Stimulated activated CD8-positive, alpha-beta memory T cell treated with anti-CD3 and anti-CD28 coated beads, Interleukin-15, amount 100 ng/mL, for 24 hours (primary cell): ENCODE data around the gene SORCS3.

Source experiments
- DNase-seq: peaks from one replicate; pipeline ENCODE4 v3.0.0-alpha.2; 2020; ENCODE audit warnings: low read depth

Gene SORCS3

GRCh38 chr10:105189463-105189800 is 548.3 kb downstream of the SORCS3 start:
- DNase-seq = no peak

DNA sequence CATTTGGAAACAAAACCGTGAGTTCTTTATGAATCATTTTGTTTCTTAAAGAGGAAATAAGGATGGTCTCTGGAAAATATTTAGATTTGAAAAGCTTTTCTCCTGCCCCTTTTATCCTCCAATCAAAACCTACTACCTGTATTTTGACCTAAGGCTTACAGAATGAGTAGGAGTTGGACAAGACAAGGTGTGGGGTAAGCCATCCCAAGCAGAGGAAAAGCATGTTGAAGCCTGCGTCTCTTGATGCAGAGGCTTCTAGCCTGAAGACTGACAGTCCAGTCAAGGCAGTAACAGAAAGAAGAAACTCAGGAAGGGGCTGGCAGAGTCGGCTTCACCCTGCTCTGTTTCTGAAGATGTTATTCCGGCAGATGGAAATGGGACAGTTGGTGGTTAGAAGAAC is 551.1 kb downstream of the SORCS3 start:
- no peak for DNase-seq

- no peak for DNase-seq
Measured at GRCh38 chr10:105192861-105193260, 551.8 kb downstream of the SORCS3 start.

- DNase-seq = no peak
Measured at GRCh38 chr10:105195831-105196230, 554.7 kb downstream of the SORCS3 start.

DNA sequence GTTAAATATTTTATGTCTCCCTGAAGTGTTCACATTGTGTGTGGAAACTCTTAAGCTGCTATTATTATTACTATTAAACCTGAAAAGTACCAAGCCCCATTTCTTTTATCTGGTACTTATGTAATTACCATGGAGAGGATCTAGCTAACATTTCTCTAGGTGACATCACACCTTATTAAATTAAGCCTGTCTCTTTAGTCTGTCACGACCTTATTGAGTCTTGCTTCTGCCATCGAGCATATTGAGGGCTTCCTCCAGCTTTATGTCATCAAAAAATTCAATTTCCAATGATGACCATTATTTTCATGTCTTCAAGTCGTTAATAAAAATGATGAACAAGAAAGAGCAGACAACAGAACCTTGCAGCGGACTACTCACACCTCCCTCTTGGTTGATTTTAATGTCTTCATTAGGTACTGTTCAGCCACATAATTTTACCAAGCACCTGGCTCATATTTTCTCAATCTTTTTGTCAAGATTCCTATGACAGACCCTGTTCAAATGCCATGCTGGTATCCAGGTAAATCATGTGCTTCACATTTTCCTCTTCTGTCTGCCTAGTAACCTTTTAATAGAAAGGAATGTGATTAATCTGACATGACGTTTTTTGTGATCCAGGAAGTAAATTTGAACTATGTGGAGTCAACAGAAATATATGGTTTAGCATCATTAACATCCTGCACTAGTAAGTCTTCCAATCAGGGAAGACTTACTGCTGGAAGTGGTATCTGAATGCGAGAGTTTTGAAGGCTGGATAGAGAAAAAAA is 556.7 kb downstream of the SORCS3 start:
- DNase-seq = no peak

DNA sequence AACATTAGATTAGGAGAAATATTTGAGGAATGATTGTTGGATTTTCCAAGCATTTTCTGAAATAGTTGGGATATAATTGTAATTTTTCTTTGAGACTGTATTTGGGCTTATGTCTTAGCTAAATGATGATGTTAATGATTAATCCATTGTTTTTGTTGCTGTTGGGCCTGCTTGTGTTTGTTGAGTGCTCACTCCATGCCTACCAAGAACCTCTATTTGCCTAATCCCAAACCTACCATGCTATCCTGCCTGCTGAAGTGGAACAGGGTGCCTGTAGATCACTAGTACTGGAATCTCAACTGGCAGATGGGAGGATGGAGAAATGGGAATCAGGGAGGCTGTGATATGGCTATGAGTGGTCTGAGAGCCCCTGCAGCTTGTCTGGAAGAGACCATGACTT is 565.5 kb downstream of the SORCS3 start:
- no peak for DNase-seq

GRCh38 chr10:105207476-105207995 is 566.4 kb downstream of the SORCS3 start:
- DNase-seq = no peak

DNA sequence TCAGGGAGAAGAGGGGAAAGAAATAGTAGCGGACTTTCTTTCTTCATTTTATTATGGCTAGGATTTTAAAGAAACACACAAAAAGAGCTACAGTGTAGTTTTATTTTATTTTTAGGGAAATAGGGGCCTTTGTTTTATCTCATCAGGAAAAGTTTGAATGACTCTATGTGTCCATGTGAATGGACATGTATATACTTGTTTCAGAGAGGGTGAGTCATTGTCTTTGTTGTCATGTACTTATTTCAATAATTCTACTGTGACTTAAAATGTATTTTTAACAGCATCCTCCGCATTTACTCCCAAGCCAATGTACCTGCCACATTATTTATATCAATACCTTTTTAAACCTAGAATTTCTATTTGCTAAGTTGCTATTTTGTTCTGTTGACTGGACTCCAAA is 569.5 kb downstream of the SORCS3 start:
- no peak for DNase-seq

DNA sequence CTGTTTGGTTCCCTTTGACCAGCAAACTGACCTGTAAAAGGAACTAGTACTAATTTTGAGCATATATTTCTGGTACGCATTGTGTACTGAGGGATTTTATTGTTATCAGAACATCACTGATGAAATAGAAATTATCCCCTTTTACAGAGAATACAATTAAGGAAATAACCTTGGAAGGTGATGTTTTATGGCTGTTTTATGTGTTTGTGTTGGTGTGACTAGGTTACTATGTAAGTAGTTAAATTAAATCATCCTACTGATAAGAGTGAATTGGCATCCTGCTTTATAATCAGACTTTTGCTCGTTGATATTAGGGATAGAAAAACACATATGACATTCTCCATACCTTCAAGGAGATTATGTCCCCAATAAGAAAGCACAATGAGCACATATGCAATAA is 596.6 kb downstream of the SORCS3 start:
- no peak for DNase-seq

DNA sequence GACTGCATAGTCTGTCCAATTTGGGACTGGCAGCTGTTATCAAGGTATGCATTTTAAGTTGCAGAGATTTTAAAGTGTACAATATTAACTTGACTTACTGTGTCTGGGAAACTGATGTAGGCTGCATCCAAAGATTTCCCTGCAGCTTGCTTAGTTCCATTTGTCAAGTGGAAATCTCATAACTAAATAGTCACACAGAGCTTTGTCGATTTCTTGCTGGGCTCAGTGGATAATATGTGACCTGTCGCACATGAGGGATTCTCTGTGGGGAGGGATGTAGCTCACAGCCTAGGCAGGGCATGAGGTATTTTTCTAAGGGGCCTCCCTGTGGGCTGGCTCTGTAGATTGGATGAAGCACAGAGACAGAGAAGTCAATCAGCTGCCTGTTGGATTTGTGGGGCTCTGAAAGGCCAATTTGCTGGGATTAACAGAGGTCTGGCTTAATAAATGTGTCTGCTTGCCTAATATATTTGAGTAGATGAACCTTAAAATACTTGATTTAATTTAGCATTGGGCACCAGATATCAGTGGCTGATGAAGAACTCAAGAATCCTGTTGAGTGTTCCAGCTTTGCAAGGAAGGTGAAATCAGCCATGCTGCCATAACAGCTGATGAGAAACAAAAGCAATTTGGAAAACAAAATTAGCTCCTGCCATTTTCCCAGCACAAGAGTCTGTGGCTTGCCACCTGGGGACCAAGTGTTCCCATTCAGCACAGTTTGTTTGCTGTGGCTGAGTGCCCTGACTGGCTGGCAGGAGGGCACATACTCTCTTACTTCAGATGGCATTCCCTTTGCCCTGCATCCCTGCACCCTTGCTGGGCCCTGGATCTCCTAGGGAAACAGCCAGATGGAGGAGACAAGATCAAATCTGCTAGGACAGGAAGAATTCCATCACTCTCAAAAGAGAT is 598.5 kb downstream of the SORCS3 start:
- no peak for DNase-seq

DNA sequence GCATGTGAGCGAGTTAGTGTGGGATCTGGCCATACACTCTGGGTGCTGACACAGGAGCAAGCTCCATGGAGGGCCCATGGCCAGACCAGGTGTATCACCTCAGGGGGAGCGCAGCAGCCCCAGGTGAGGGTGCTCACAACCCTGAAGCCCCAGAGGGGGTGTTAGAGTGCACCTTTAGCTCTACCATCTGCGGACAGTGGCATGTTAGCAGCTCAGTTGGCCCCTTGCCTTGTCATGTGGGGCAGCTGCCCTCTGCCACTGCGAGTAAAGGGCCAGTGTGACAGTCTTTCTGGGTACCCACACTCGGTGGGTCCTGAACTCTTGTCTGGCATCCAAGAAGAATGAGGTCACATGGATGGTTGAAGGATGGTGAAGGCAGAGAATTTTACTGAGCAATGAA is 600.2 kb downstream of the SORCS3 start:
- no peak for DNase-seq

- DNase-seq = no peak
Measured at GRCh38 chr10:105243381-105243780, 602.3 kb downstream of the SORCS3 start.

- DNase-seq = no peak
Measured at GRCh38 chr10:105243825-105244224, 602.7 kb downstream of the SORCS3 start.

GRCh38 chr10:105247831-105248499 is 606.9 kb downstream of the SORCS3 start:
- no peak for DNase-seq

GRCh38 chr10:105252911-105253310 is 611.8 kb downstream of the SORCS3 start:
- DNase-seq = no peak

DNA sequence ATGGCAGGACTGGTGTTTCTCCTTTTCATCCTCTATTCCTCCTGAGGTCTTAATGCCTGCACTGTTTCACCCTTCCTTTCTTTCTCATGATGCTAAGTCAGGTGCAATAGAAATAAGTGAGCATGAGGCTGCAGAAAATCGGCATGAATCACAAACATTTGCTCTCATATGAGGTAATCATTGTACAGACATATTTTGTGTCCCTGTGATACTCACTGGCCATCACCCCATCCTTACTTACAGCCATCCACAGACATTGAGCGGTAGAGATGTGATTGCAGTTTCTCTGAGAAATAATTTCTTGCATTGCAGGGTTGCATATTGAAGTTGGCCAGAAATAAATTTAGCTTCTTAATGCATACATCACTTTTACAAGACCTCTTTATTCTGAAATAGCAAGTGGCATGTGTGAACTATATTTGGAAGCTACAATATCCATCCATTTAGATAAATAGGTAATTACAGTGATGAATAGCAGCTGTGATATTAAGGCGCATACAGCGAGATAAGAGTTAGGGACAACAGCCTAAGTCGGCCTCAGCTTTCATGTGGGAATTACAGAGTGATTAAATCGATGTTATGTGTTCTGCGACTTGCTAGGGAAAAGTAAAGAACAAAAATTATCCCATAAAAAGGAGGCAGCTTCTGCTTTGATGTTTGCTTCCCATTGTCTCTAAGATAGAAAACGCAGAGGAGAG is 612.6 kb downstream of the SORCS3 start:
- no peak for DNase-seq

- DNase-seq = no peak
Measured at GRCh38 chr10:105258036-105258673, 617.1 kb downstream of the SORCS3 start.

- no peak for DNase-seq
Measured at GRCh38 chr10:105258674-105259065, 617.6 kb downstream of the SORCS3 start.

DNA sequence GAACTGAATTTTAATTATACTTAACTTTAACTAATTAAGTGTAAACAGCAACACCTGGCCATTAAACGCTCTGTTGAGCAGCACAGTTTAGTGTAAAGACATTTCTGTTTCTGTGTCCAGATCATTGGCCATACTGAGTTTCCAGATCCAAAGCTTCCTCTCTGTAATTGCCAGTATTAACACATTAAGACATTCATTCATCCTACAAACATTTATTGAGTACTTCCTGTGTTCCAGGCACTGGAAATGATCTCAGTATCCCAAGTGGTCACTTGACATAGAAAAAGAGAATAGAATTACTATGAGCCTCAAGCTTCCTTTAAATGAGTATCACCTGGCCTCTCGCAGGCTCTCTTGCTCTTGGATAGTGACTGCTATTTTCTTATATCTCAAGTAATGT is 618.1 kb downstream of the SORCS3 start:
- no peak for DNase-seq

DNA sequence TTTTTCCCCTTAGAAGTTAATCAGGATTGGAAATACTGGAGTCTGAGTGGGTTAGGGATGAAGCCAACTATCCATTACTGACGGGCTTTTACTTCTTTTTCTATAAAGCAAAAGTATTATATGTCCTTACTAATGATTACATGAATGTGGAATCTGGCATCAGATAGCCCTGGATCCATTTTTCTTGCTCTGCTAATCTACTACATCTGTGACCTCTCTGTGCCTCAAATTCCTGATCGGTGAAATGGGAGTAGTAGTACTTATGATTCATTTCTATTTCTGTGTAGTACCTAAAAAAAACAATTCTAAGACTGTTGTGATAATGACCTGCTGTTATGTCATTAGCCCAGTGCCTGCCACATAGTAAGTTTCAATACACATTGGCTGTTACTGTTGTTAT is 621.6 kb downstream of the SORCS3 start:
- no peak for DNase-seq

GRCh38 chr10:105266966-105267539 is 626.0 kb downstream of the SORCS3 start:
- no peak for DNase-seq
